Limb (tissue), 2 donors: Measurements from ENCODE around the gene DIAPH1.
A peak's percentile ranks its signal among the peaks of the same experiment; 100 is the strongest.

Experiments used
- DNase-seq, 2 donors: peaks; one replicate each; pipeline ENCODE4 v3.0.0-alpha.2; 2016; ENCODE audit errors: extremely low spot score in 2 of 2

The DIAPH1 gene

GRCh38 chr5:141508440-141508797 lies 110.4 kb downstream of the DIAPH1 start:
- no peak for DNase-seq

GRCh38 chr5:141507387-141508091 lies 111.3 kb downstream of the DIAPH1 start:
- DNase-seq, result peak; percentile 55 to 70

- no peak for DNase-seq
Measured at GRCh38 chr5:141506381-141507155, 112.2 kb downstream of the DIAPH1 start.

GRCh38 chr5:141504216-141504615 lies 114.6 kb downstream of the DIAPH1 start:
- DNase-seq, result no peak

- DNase-seq, result no peak
Measured at GRCh38 chr5:141503681-141504080, 115.1 kb downstream of the DIAPH1 start.

- no peak for DNase-seq
Measured at GRCh38 chr5:141501761-141502160, 117.0 kb downstream of the DIAPH1 start.

GRCh38 chr5:141496038-141496437 lies 122.8 kb downstream of the DIAPH1 start:
- peak; percentile 68 to 77 for DNase-seq

- no peak for DNase-seq
Measured at GRCh38 chr5:141495453-141495811, 123.4 kb downstream of the DIAPH1 start.

GRCh38 chr5:141494761-141495452 lies 123.9 kb downstream of the DIAPH1 start:
- DNase-seq, result peak in 1 of 2 donors; percentile 78

GRCh38 chr5:141493500-141494422 lies 125.0 kb downstream of the DIAPH1 start:
- DNase-seq, result peak in 1 of 2 donors; percentile 42

GRCh38 chr5:141492168-141492885 lies 126.5 kb downstream of the DIAPH1 start:
- peak in 1 of 2 donors; percentile 63 for DNase-seq

GRCh38 chr5:141491323-141492167 lies 127.3 kb downstream of the DIAPH1 start:
- no peak for DNase-seq

- DNase-seq, result no peak
Measured at GRCh38 chr5:141490771-141491170, 128.0 kb downstream of the DIAPH1 start.

GRCh38 chr5:141490271-141490670 lies 128.5 kb downstream of the DIAPH1 start:
- no peak for DNase-seq

- DNase-seq, result no peak
Measured at GRCh38 chr5:141489841-141490240, 129.0 kb downstream of the DIAPH1 start.

- DNase-seq, result no peak
Measured at GRCh38 chr5:141488591-141489561, 129.9 kb downstream of the DIAPH1 start, which contains the start of gene PCDHGC5. Gene PCDHGC5, plus strand, starts transcription at chr5:141489081. Its CDS starts 160 bp downstream, at chr5:141489241.

- DNase-seq, result no peak
Measured at GRCh38 chr5:141487131-141487530, 131.7 kb downstream of the DIAPH1 start.

GRCh38 chr5:141486091-141486490 lies 132.7 kb downstream of the DIAPH1 start:
- no peak for DNase-seq
